HG03025 (cell line): ENCODE data around the gene GLDN.
"Not testable (repeated sequence)": the region's sequence is repeated elsewhere in the genome, so short reads cannot be mapped to it uniquely, and the experiment has no call there.

ENCODE experiments used
- ATAC-seq: cut with Tn5 transposase; IDR thresholded peaks from one replicate; pipeline ENCODE4 v1.9.1; 2021; ENCODE audit warnings: mild to moderate bottlenecking, moderate library complexity; ENCODE audit not compliant: unreplicated experiment, low FRiP score

Gene GLDN

GRCh38 chr15:51386486-51386885 lies 45.0 kb downstream of the GLDN start:
- ATAC-seq: no peak

DNA sequence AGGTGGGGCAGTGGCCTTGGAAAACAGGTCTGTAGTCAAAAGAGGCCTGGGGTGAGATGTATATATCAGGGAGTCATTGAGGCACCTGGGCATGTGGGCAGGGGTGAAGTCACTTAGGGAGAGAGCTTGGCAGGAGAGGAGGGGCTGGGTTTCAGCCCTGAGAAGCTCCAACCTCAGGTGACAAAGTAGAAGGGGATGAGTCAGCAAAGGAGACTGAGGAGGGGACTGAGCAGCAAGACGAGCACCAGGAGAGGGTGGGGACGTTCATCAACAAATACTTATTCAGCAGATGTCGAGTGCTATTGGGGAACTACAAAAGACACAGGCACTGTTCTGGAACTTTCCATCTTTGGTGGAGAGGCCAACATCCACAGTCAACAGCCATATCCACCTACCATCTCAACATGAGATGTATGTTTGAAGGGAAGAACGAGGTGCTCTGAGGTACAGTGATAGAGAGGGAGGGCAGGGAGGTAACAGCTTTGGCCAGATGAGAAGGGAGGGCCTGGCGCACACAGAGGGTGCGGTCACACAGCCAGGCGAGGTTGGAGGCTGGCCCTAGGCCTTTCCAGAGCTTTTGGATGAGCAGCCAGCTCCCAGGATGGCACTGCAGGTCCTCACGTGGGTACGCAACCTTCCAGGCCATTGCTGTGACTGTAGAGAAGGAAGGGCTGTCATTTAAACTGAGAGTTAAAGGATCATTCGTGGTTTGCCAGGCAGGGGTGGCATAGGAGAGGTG lies 45.7 kb downstream of the GLDN start:
- no peak for ATAC-seq

- no peak for ATAC-seq
Observed at GRCh38 chr15:51387699-51388041, 46.2 kb downstream of the GLDN start.

- no peak for ATAC-seq
Observed at GRCh38 chr15:51388726-51389125, 47.3 kb downstream of the GLDN start.

GRCh38 chr15:51390241-51390965 lies 48.9 kb downstream of the GLDN start:
- no peak for ATAC-seq

DNA sequence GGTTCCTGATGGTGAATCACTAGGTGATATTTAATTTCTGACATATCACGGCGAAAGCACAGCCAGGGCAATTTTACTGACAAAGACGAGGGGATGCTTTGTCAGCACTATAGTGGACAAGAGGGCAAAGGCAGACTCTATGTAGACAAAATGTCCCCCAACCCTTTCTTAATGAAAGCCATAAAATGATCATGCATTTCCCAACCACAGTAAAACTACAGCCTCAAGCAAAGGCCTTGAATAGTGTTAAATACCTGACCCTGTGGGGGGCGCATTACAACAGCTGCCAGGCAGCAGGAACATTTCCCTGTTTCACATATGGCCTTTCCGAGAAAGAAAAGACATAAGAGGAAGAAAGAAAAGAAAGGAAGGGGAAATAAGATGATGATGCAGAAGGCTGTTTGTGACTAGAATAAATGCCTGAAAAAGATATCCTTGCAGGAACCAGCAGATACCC lies 49.5 kb downstream of the GLDN start:
- ATAC-seq: no peak

- no peak for ATAC-seq
Observed at GRCh38 chr15:51396921-51397320, 55.5 kb downstream of the GLDN start.

DNA sequence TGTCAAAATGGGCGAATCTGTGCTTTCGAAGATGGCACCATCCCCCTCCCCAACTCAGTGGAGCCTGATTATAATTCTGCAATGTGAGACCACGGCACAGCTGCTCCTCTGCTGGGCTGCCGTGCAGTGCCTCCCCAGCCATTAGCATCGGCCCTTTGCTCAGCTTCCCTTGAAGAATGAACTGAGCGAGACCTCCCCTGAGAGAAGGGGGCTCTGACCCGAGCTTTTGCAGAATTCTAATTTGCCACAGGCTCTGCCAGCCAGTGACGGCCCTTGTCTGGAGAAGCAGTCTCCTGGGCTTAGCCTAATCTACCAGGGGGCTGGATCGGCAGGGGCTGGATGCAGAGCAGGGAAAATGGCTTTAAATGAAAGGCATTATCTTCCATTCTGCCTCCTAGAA lies 57.2 kb downstream of the GLDN start:
- ATAC-seq: no peak

- no peak for ATAC-seq
Observed at GRCh38 chr15:51401051-51401780, 59.8 kb downstream of the GLDN start.

DNA sequence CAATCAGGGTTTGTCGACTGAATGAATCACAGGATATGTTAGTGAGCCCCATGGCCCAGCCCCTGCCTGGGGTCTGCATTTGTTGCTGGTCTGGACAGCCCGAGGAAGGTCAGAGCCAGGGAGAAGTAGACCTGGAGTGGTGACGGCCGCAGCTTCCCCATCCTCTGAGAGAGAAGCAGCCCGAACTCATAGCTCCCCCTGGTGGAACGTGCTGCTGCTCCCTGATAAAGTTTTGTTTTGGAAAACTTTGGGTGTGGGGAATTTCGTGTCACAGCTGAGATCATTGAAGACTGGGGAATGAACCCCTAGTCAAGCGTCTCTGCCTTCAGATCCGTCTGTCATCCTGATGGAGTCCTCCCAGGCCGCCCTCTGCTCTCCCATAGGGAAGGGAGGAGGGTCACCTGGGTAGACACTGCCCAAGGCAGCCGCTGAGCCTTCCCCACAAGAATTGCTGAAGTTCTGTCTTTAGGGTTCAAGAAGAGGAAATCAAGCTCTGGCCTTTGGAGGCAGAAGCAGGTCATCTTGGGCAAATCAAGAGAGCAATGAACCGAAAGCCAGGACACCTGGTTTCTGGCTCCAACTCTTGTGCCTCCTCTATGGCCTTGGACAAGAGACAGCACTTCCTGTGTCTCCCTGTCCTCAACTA lies 60.5 kb downstream of the GLDN start:
- no peak for ATAC-seq

DNA sequence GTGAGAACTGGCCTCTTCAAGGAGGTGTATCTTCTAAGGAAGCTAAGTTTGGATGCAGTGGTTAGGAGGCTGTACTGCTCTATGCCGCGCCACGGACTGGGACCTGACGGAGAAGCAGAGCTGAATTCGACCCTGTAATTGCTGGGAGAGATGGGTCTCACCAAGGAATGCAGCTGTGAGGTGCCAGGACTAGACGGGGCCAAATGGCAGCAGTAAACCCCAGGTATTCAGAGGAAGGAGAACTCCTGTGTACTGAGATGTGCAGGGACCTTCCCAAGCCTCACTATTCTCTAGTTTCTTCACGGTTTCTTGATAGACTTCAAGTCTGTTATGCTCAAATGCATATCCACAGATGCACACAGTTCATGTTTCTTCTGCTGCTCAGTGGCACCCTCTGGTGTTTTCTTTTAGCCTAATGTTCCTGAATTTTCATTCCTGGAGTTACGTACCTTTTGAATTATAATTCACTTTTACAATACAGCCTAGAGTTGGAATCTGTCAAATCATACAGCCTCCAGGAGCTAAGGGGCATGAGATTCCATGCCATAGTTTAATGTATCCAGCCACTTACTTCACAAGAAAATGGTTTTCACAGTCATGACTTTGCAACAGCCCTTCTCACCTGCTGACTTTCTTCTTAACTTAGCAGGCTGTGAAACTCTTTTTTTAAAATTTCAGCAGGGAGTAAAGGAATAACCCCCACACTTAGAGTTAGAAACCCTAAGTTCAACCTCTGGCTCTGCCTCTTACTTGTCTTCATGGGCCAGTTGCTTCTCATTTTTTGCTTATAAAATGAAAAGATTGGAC lies 61.8 kb downstream of the GLDN start:
- ATAC-seq: no peak

DNA sequence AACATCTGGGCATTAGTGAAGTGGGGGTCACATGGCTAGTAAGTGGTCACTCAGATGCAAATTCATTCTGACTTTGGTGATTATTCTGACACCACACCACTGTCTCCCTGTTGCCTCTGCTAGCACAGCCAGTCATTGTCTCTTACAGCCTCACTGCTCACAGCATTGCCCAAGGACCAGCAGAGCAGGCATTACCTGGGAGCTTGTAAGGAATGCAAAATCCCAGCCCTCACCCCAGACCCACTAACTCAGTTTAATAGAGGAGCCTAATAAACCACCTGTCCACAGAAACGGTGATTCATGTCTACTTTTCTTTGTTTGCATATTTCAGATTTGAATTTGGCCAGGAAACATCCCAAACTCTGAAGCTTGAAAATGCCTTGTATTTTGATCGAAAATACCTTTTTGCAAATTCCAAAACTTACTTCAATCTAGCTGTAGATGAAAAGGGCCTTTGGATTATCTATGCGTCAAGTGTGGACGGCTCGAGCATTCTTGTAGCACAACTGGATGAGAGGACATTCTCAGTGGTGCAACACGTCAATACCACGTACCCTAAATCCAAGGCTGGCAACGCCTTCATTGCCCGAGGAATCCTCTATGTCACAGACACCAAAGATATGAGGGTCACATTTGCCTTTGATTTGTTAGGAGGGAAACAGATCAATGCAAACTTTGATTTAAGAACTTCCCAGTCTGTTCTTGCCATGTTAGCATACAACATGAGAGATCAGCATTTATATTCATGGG lies 62.7 kb downstream of the GLDN start:
- no peak for ATAC-seq

- ATAC-seq: no peak
Observed at GRCh38 chr15:51405693-51406523, 64.5 kb downstream of the GLDN start.

DNA sequence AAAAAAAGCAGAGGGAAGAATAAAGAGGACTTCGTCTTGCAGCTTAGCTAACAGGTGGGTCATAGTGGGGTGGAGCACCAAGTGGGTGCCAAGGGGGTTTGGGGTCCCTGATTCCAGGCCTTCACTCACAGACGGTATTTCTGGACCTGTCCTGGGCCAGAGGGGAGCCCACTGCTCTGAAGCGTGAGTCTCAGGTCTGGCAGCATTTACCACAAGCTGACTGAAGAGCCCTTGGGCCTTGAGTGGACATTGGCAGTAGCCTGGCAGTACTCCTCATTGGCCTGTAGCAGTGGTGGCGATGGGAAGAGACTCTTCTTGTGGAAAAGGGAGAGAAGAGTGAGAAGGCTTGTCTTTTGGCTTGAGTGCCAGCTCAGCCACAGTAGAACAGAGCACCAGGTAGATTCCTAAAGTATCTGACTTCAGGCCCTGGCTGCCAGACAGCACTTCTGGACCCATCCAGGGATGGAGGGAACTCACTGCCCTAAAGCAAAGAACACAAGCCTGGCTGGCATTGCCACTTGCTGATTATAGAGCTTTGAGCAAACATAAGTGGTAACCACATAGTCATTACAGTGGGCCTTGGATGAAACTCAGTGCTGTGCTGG lies 72.9 kb downstream of the GLDN start:
- no peak for ATAC-seq

DNA sequence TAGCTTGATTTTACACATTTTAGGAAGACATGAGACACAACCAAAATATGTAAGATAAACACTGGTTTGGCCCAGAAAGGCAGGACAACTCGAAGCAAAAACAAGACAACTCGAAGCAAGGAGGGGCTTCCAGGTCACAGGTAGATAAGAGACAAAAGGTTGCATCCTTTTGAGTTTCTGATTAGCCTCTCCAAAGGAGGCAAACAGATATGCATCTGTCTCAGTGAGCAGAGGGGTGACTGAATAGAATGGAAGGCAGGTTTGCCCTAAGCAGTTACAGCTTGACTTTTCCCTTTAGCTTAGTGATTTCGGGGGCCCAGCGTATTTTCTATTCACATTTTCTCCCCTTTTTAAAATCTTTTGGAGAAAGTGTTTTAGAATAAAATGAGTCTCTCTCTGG lies 74.7 kb downstream of the GLDN start:
- no peak for ATAC-seq

DNA sequence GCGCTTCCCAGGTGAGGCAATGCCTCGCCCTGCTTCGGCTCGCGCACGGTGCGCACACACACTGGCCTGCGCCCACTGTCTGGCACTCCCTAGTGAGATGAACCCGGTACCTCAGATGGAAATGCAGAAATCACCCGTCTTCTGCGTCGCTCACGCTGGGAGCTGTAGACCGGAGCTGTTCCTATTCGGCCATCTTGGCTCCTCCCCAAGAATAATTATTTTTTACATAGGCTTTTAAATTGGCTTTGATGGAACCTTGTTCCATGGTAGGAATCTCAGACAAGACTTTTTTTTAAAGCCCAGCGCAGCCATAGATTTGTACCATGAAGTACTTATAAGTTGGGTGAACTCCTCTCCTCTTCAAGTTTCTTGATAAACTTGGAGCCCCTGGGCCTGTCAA lies 81.6 kb downstream of the GLDN start:
- not testable (repeated sequence) for ATAC-seq

DNA sequence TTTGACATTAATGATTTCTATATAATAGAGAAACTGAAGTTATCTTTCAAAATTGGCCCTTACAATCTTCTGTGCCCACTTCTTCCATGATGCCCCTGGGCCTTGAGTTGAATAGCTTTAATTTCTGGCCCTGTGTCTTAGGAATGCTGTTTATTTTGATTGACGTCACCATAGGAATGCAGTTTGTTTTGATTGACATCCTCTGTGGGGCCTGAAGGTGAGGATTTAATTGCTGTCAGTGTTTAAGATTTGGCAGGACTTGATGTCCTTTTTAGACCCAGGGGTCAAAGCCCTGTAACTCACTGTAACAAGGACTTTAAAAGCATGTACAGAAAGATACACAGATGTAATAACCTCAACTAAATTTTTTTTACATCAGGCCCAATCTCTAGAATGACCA lies 83.3 kb downstream of the GLDN start:
- ATAC-seq: no peak

GRCh38 chr15:51425517-51426040 lies 84.1 kb downstream of the GLDN start:
- ATAC-seq: no peak
